Pancreas (tissue), 10 donors: ENCODE data around the gene STAT3. TPM values are rescaled to one million over a fixed set of nuclear protein-coding genes. Genes with fewer than 3 reads are reported as not detected.

Experiments
- ATAC-seq, 4 donors: fragments of 200-7000 bp; cut with Tn5 transposase; one replicate each; pipeline versions ENCODE4 v1.8.0 to v1.9.1; 2020; ENCODE audit warnings: mild to moderate bottlenecking in 4 of 4, moderate library complexity in 4 of 4
- DNase-seq, 6 donors: peaks; one replicate each; pipeline ENCODE4 v3.0.0-alpha.2; 2020
- FAIRE-seq: peaks from 2 replicates; lab custom pipeline; 2012; peaks lifted over from hg19 to GRCh38; lab: Jason Lieb, UNC
- H3K27ac ChIP-seq, 4 donors: fragments of 200-600 bp; sonication (generic); 1 replicate in 3 of 4; 2 replicates in 1 of 4; pipeline versions ENCODE4 v1.5.0 to v1.8.0; 2020
- H3K27me3 ChIP-seq, 4 donors: fragments of 200-600 bp; one replicate each; pipeline ENCODE4 v1.8.0; 2021
- H3K36me3 ChIP-seq, 3 donors: fragments of 200-600 bp; sonication (generic) in 1 of 3; one replicate each; pipeline versions ENCODE4 v1.5.0 to v1.8.0; 2020 to 2021
- H3K4me1 ChIP-seq, 3 donors: fragments of 200-600 bp; one replicate each; pipeline ENCODE4 v1.8.0; 2021
- H3K4me3 ChIP-seq, 4 donors: fragments of 200-600 bp; sonication (generic) in 2 of 4; one replicate each; pipeline versions ENCODE4 v1.5.0 to v1.8.0; 2020 to 2021
- H3K9me3 ChIP-seq, 4 donors: fragments of 200-600 bp; one replicate each; pipeline ENCODE4 v1.8.0; 2021
- CTCF ChIP-seq, 4 donors: fragments of 200-600 bp; sonication (generic) in 3 of 4; IDR thresholded peaks; one replicate each; pipeline versions ENCODE4 v1.5.0 to v1.8.0; 2021; ENCODE audit warnings: antibody characterized with exemption in 4 of 4
- WGBS, 2 donors: extraction: QIAGEN DNeasy Blood & Tissue Kit; methylation state at CpG; one replicate each; pipeline ENCODE4 v1.1.7; 2013; 5-methylcytosine and 5-hydroxymethylcytosine counted together
- intact Hi-C, 3 donors: fragments of 100-400 bp; cut with DNase I; formaldehyde crosslinking; loops; one replicate each; pipeline versions ENCODE4 v1.11.1 to v1.14.2; 2022
- polyA plus RNA-seq, 2 donors: library from polyadenylated mRNA; stranded (reverse); fragments of 200-250 nt; gene quantifications; one replicate each; pipeline ENCODE4 v1.2.3, GENCODE V29; 2013
- total RNA-seq, 6 donors: library from RNA; stranded (reverse); fragmentation: NEBNext Ultra II Directional in 4 of 6; extraction: Animal tissue kit (Norgen Biotek cat#: 25700) in 4 of 6; gene quantifications; one replicate each; pipeline versions ENCODE4 v1.2.1 to v1.2.4, GENCODE V29; 2021 to 2023
- donor health status: healthy with polysubstance abuse.
- donor health status: DM: no; HTN: no; CAD: no; lungs with moderate emphysema.
- donor health status: DM: no; HTN: no; CAD: no.
- donor health status: control.
- donor health status: control.
- donor health status: Bipolar disorder and iron deficiency.
- donor health status: DM: yes; HTN: yes; CAD: no.
- donor health status: DM: no; HTN: no; CAD: no.
- donor health status: DM: no; HTN: no; CAD: no.
- donor health status: DM: yes; HTN: yes; CAD: no.

The STAT3 gene
- total and polyA plus RNA-seq, 8 donors, result 37.9 to 127 (median 70.6) TPM

GRCh38 chr17:42282478-42283080 lies 105.7 kb downstream of the STAT3 start:
- no peaks in the 10 kb centered on the region for H3K27me3 ChIP-seq
- no peak overlapping the region for H3K27ac ChIP-seq
- DNase-seq (no peak), ATAC-seq (no peak), FAIRE-seq (no peak)
- H3K9me3 ChIP-seq, result no peaks in the 10 kb centered on the region
- 91 to 93% methylated on average over 6 of the region's 6 CpGs for WGBS, 2 donors
- H3K4me3 ChIP-seq, result no peak overlapping the region
- TF ChIP-seq CTCF (IDR thresholded peaks at IDR 0.05), result no peak
- peaks cover 0 to 6% (median 0%) of the 10 kb centered on the region in 3 donors for H3K4me1 ChIP-seq
- intact Hi-C loops, result no loop called here
- no peaks in the 10 kb centered on the region for H3K36me3 ChIP-seq

GRCh38 chr17:42281571-42282096 lies 106.6 kb downstream of the STAT3 start:
- peak overlapping the region in 3 of 4 donors; percentile 1 to 28 (median 17) for H3K27ac ChIP-seq
- ATAC-seq, result peak; percentile 78 to 91 (median 84)

DNA sequence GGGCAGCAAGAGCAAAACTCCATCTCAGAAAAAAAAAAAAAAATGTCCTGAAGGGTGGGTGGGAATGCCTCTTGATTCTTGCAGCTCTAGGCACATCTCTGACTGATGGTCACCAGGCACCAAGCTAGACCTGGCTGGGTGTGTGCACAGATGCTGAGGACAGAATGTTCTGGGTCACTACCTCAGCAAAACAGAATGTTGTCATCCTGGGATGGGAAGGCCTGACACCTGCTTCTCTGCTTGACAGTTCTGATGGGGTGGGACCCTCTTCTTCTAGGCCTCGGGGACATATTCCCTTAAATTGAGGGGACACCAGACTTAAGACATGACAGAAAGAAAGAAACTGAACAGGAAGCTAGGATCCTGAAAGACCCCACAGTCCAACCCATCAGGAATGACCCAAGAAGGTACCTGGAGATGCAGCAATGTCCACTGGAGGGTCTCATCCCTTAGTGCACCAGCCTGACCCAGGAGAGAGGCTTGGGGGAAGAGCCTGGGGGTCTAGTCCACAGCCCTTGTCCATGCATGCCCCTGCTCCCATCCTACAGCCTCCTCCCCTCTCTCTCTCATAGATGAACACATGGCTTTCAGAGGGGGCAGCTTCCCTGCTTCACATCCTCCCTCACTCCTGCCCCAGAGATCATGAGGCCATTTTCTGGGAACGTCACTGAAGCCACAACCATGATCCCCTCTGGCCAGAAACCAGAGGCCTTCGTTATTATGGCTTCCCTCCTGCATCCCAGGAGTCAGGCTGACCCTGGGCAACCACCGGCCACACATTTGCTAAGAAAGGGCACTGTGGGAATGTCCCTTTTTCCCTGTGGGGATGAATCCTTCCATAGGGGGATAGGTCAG lies 108.2 kb downstream of the STAT3 start:
- Histone ChIP-seq H3K27me3 (no peaks in the 10 kb centered on the region), H3K4me1 (peaks cover 0 to 6% (median 0%) of the 10 kb centered on the region in 3 donors), H3K4me3 (no peak overlapping the region), H3K9me3 (no peaks in the 10 kb centered on the region), H3K27ac (no peak overlapping the region), H3K36me3 (no peaks in the 10 kb centered on the region)
- WGBS, 2 donors, result 85 to 99% methylated on average over 4 of the region's 4 CpGs
- DNase-seq, result no peak
- TF ChIP-seq CTCF (IDR thresholded peaks at IDR 0.05), result no peak
- no peak for ATAC-seq
- no peak for FAIRE-seq
- intact Hi-C loops, result no loop called here

More at GRCh38 chr17:42281571-42282096, 106.6 kb downstream of the STAT3 start:
- Histone ChIP-seq H3K27me3 (no peaks in the 10 kb centered on the region), H3K4me3 (no peak overlapping the region), H3K36me3 (no peaks in the 10 kb centered on the region), H3K4me1 (peaks cover 0 to 4% (median 0%) of the 10 kb centered on the region in 3 donors), H3K9me3 (no peaks in the 10 kb centered on the region)
- intact Hi-C loops, result no loop called here
- 29 to 46% methylated on average over 7 of the region's 7 CpGs for WGBS, 2 donors
- no peak for FAIRE-seq
- no peak for TF ChIP-seq CTCF (IDR thresholded peaks at IDR 0.05)
- DNase-seq, result peak; percentile 71 to 87 (median 82)

GRCh38 chr17:42277342-42277712 lies 110.9 kb downstream of the STAT3 start:
- no peaks in the 10 kb centered on the region for H3K9me3 ChIP-seq
- peaks cover 0 to 16% (median 0%) of the 10 kb centered on the region in 3 donors for H3K4me1 ChIP-seq
- intact Hi-C loops, result no loop called here
- H3K27ac ChIP-seq, result peak overlapping the region; percentile 86 to 93 (median 90)
- peak overlapping the region in 1 of 4 donors; percentile 84 for H3K4me3 ChIP-seq
- H3K27me3 ChIP-seq, result no peaks in the 10 kb centered on the region
- no peak for TF ChIP-seq CTCF (IDR thresholded peaks at IDR 0.05)
- WGBS, 2 donors, result 67 to 68% methylated on average over 6 of the region's 6 CpGs
- no peaks in the 10 kb centered on the region for H3K36me3 ChIP-seq
- FAIRE-seq (no peak), DNase-seq (no peak), ATAC-seq (peak in 3 of 4 donors; percentile 1 to 10 (median 2))
